ENCODE measurements around the gene ZNF765.
"Not testable (repeated sequence)": the region's sequence is repeated elsewhere in the genome, so short reads cannot be mapped to it uniquely, and the experiment has no call there.

ZNF765 gene

GRCh38 chr19:53394974-53395839 lies at the start of gene ZNF765:
Gene ZNF765, plus strand, starts transcription at chr19:53395149. Its CDS starts 2,867 bp downstream, at chr19:53398016.
- Histone ChIP-seq H3K79me2 (ENCODE audit: insufficient read depth, low read length) (peaks cover 20% of the 10 kb centered on the region; the same call in 1 of the 2 replicates), H3K9me3 (ENCODE audit: insufficient read depth, low read length) (peaks cover 5% of the 10 kb centered on the region; the same call in 1 of the 2 replicates), H3K36me3 (ENCODE audit: low read length) (peaks cover 13% of the 10 kb centered on the region; the same call in 1 of the 2 replicates), H3K27ac (ENCODE audit: low read depth, low read length) (no peak within 1 kb of the TSS; the same call in 1 of the 2 replicates), H4K20me1 (ENCODE audit: low read depth, low read length) (no peaks in the 10 kb centered on the region), H2AFZ (ENCODE audit: low read depth, low read length, severe bottlenecking) (peak within 1 kb of the TSS; percentile 69), H3K4me2 (ENCODE audit: low read depth, low read length, poor library complexity, severe bottlenecking) (peak within 1 kb of the TSS; percentile 90), H3K27me3 (ENCODE audit: low read length) (no peaks in the 10 kb centered on the region), H3K9ac (ENCODE audit: low read length) (peak within 1 kb of the TSS; percentile 83), H3F3A (ENCODE audit: insufficient read depth) (no peaks in the 10 kb centered on the region), H3K4me3 (ENCODE audit: insufficient read depth, low read length, poor library complexity, severe bottlenecking) (peak within 1 kb of the TSS; percentile 73), H3K9me2 (replicated peaks; ENCODE audit: insufficient read depth, low read length) (no peaks in the 10 kb centered on the region)
- peak; percentile 13 for TF ChIP-seq CTCF (IDR thresholded peaks at IDR 0.05; ENCODE audit: insufficient read depth, low read length, poor library complexity, severe bottlenecking)
- TF ChIP-seq EZH2phosphoT487 (conservative IDR thresholded peaks at IDR 0.05; ENCODE audit: low read length) = no peak

GRCh38 chr19:53355739-53356138 lies 39.2 kb upstream of the ZNF765 start:
- no peak for TF ChIP-seq CTCF (IDR thresholded peaks at IDR 0.05; ENCODE audit: insufficient read depth, low read length, poor library complexity, severe bottlenecking)
- TF ChIP-seq EZH2phosphoT487 (conservative IDR thresholded peaks at IDR 0.05; ENCODE audit: low read length) = no peak
- Histone ChIP-seq H3K36me3 (ENCODE audit: low read length) (peaks cover 30% of the 10 kb centered on the region), H2AFZ (ENCODE audit: low read depth, low read length, severe bottlenecking) (no peak overlapping the region), H3K4me2 (ENCODE audit: low read depth, low read length, poor library complexity, severe bottlenecking) (no peak overlapping the region), H3K79me2 (ENCODE audit: insufficient read depth, low read length) (no peaks in the 10 kb centered on the region), H3F3A (ENCODE audit: insufficient read depth) (no peaks in the 10 kb centered on the region), H3K9ac (ENCODE audit: low read length) (no peak overlapping the region), H3K4me3 (ENCODE audit: insufficient read depth, low read length, poor library complexity, severe bottlenecking) (no peak overlapping the region), H3K9me2 (replicated peaks; ENCODE audit: insufficient read depth, low read length) (no peaks in the 10 kb centered on the region), H3K27me3 (ENCODE audit: low read length) (no peaks in the 10 kb centered on the region), H3K9me3 (ENCODE audit: insufficient read depth, low read length) (peaks cover 48% of the 10 kb centered on the region; the same call in 1 of the 2 replicates), H3K27ac (ENCODE audit: low read depth, low read length) (no peak overlapping the region), H4K20me1 (ENCODE audit: low read depth, low read length) (no peaks in the 10 kb centered on the region)

GRCh38 chr19:53357821-53358581 lies 36.9 kb upstream of the ZNF765 start:
- no peak overlapping the region for H3K27ac ChIP-seq (ENCODE audit: low read depth, low read length)
- 0 out of 2 replicates have a peak, but pooled peaks cover 7% of the 10 kb centered on the region for H3K36me3 ChIP-seq (ENCODE audit: low read length)
- no peaks in the 10 kb centered on the region for H3K27me3 ChIP-seq (ENCODE audit: low read length)
- H2AFZ ChIP-seq (ENCODE audit: low read depth, low read length, severe bottlenecking) = no peak overlapping the region
- peaks cover 30% of the 10 kb centered on the region; the same call in 1 of the 2 replicates for H3K9me3 ChIP-seq (ENCODE audit: insufficient read depth, low read length)
- H4K20me1 ChIP-seq (ENCODE audit: low read depth, low read length) = no peaks in the 10 kb centered on the region
- H3K9ac ChIP-seq (ENCODE audit: low read length) = no peak overlapping the region
- no peak overlapping the region for H3K4me3 ChIP-seq (ENCODE audit: insufficient read depth, low read length, poor library complexity, severe bottlenecking)
- TF ChIP-seq EZH2phosphoT487 (conservative IDR thresholded peaks at IDR 0.05; ENCODE audit: low read length) (no peak), CTCF (IDR thresholded peaks at IDR 0.05; ENCODE audit: insufficient read depth, low read length, poor library complexity, severe bottlenecking) (no peak)
- H3K4me2 ChIP-seq (ENCODE audit: low read depth, low read length, poor library complexity, severe bottlenecking) = no peak overlapping the region
- H3K9me2 ChIP-seq (replicated peaks; ENCODE audit: insufficient read depth, low read length) = no peaks in the 10 kb centered on the region
- H3F3A ChIP-seq (ENCODE audit: insufficient read depth) = no peaks in the 10 kb centered on the region
- no peaks in the 10 kb centered on the region for H3K79me2 ChIP-seq (ENCODE audit: insufficient read depth, low read length)

- H3K4me3 ChIP-seq (ENCODE audit: insufficient read depth, low read length, poor library complexity, severe bottlenecking); H3K36me3 ChIP-seq (ENCODE audit: low read length); H3K79me2 ChIP-seq (ENCODE audit: insufficient read depth, low read length); H3K9me2 ChIP-seq (replicated peaks; ENCODE audit: insufficient read depth, low read length); H3F3A ChIP-seq (ENCODE audit: insufficient read depth); H3K27me3 ChIP-seq (ENCODE audit: low read length); H3K4me2 ChIP-seq (ENCODE audit: low read depth, low read length, poor library complexity, severe bottlenecking); H2AFZ ChIP-seq (ENCODE audit: low read depth, low read length, severe bottlenecking); H3K9ac ChIP-seq (ENCODE audit: low read length); H4K20me1 ChIP-seq (ENCODE audit: low read depth, low read length); H3K27ac ChIP-seq (ENCODE audit: low read depth, low read length): not testable (repeated sequence)
- H3K9me3 ChIP-seq (ENCODE audit: insufficient read depth, low read length) = peaks cover 11% of the 10 kb centered on the region; the same call in 1 of the 2 replicates
Observed at GRCh38 chr19:53360056-53360455, 34.9 kb upstream of the ZNF765 start.
